IPS-20b (cell line): ENCODE data around the gene TDRD9.

Experiments used
- H3K27ac ChIP-seq: one replicate; pipeline ENCODE4 v1.5.1; 2013; ENCODE audit warnings: low read length
- H3K27me3 ChIP-seq: 2 replicates; pipeline ENCODE4 v1.6.1; 2013; ENCODE audit warnings: mild to moderate bottlenecking, low read length, inconsistent platforms; ENCODE audit not compliant: insufficient read depth
- H3K36me3 ChIP-seq: 2 replicates; pipeline ENCODE4 v1.6.1; 2013; ENCODE audit warnings: low read depth, mild to moderate bottlenecking, inconsistent platforms, low read length, moderate library complexity; ENCODE audit not compliant: insufficient read depth
- H3K4me1 ChIP-seq: 2 replicates; pipeline ENCODE4 v1.6.1; 2013; ENCODE audit warnings: mild to moderate bottlenecking, control low read depth, inconsistent platforms, low read length, moderate library complexity; ENCODE audit not compliant: insufficient read depth
- H3K4me3 ChIP-seq: 2 replicates; pipeline ENCODE4 v1.5.1; 2013; ENCODE audit warnings: mild to moderate bottlenecking, low read length, inconsistent platforms
- H3K9ac ChIP-seq: 2 replicates; pipeline ENCODE4 v1.6.1; 2013; ENCODE audit warnings: low read depth, mild to moderate bottlenecking, inconsistent platforms, low read length, moderate library complexity
- H3K9me3 ChIP-seq: 2 replicates; pipeline ENCODE4 v1.6.1; 2013; ENCODE audit warnings: mild to moderate bottlenecking, low read depth, low read length, inconsistent platforms; ENCODE audit not compliant: insufficient read depth

The TDRD9 gene

GRCh38 chr14:104025534-104025933 is 97.3 kb downstream of the TDRD9 start:
- no peak overlapping the region for H3K27ac ChIP-seq
- no peaks in the 10 kb centered on the region for H3K9me3 ChIP-seq
- H3K4me3 ChIP-seq: no peak overlapping the region
- no peak overlapping the region for H3K9ac ChIP-seq
- no peaks in the 10 kb centered on the region for H3K4me1 ChIP-seq
- H3K27me3 ChIP-seq: no peaks in the 10 kb centered on the region
- H3K36me3 ChIP-seq: no peaks in the 10 kb centered on the region

GRCh38 chr14:104026024-104026423 is 97.8 kb downstream of the TDRD9 start:
- H3K9me3 ChIP-seq: no peaks in the 10 kb centered on the region
- no peak overlapping the region for H3K4me3 ChIP-seq
- H3K4me1 ChIP-seq: no peaks in the 10 kb centered on the region
- no peak overlapping the region for H3K27ac ChIP-seq
- no peak overlapping the region for H3K9ac ChIP-seq
- H3K36me3 ChIP-seq: no peaks in the 10 kb centered on the region
- no peaks in the 10 kb centered on the region for H3K27me3 ChIP-seq

- Histone ChIP-seq H3K4me1 (no peaks in the 10 kb centered on the region), H3K9me3 (no peaks in the 10 kb centered on the region), H3K9ac (no peak overlapping the region), H3K27ac (no peak overlapping the region), H3K36me3 (no peaks in the 10 kb centered on the region), H3K27me3 (no peaks in the 10 kb centered on the region), H3K4me3 (no peak overlapping the region)
These were observed 102.7 kb downstream of the TDRD9 start for GRCh38 chr14:104030958-104031357.

GRCh38 chr14:104031384-104031783 is 103.1 kb downstream of the TDRD9 start:
- H3K27me3 ChIP-seq: no peaks in the 10 kb centered on the region
- no peaks in the 10 kb centered on the region for H3K4me1 ChIP-seq
- no peak overlapping the region for H3K27ac ChIP-seq
- H3K36me3 ChIP-seq: no peaks in the 10 kb centered on the region
- H3K9me3 ChIP-seq: no peaks in the 10 kb centered on the region
- H3K9ac ChIP-seq: no peak overlapping the region
- H3K4me3 ChIP-seq: no peak overlapping the region

GRCh38 chr14:104034976-104035699 is 106.9 kb downstream of the TDRD9 start:
- H3K36me3 ChIP-seq: no peaks in the 10 kb centered on the region
- H3K27me3 ChIP-seq: peaks cover under 1% of the 10 kb centered on the region; the same call in 1 of the 2 replicates
- H3K4me1 ChIP-seq: no peaks in the 10 kb centered on the region
- no peak overlapping the region for H3K9ac ChIP-seq
- no peak overlapping the region for H3K27ac ChIP-seq
- H3K4me3 ChIP-seq: no peak overlapping the region
- H3K9me3 ChIP-seq: no peaks in the 10 kb centered on the region

- H3K9ac ChIP-seq: no peak overlapping the region
- no peak overlapping the region for H3K27ac ChIP-seq
- no peaks in the 10 kb centered on the region for H3K4me1 ChIP-seq
- H3K9me3 ChIP-seq: no peaks in the 10 kb centered on the region
- H3K4me3 ChIP-seq: no peak overlapping the region
- no peaks in the 10 kb centered on the region for H3K36me3 ChIP-seq
- peaks cover 4% of the 10 kb centered on the region; the same call in 1 of the 2 replicates for H3K27me3 ChIP-seq
These were observed 108.0 kb downstream of the TDRD9 start for GRCh38 chr14:104036212-104036611.

- Histone ChIP-seq H3K4me1 (no peaks in the 10 kb centered on the region), H3K9me3 (no peaks in the 10 kb centered on the region), H3K27me3 (peaks cover 4% of the 10 kb centered on the region; the same call in 1 of the 2 replicates), H3K27ac (no peak overlapping the region), H3K36me3 (no peaks in the 10 kb centered on the region), H3K4me3 (no peak overlapping the region), H3K9ac (no peak overlapping the region)
These were observed 108.8 kb downstream of the TDRD9 start for GRCh38 chr14:104037074-104037473.

- H3K4me3 ChIP-seq: no peak overlapping the region
- no peaks in the 10 kb centered on the region for H3K9me3 ChIP-seq
- peaks cover 4% of the 10 kb centered on the region; the same call in 1 of the 2 replicates for H3K27me3 ChIP-seq
- H3K9ac ChIP-seq: no peak overlapping the region
- H3K4me1 ChIP-seq: no peaks in the 10 kb centered on the region
- no peak overlapping the region for H3K27ac ChIP-seq
- no peaks in the 10 kb centered on the region for H3K36me3 ChIP-seq
These were observed 109.6 kb downstream of the TDRD9 start for GRCh38 chr14:104037903-104038302.

- Histone ChIP-seq H3K9me3 (no peaks in the 10 kb centered on the region), H3K36me3 (no peaks in the 10 kb centered on the region), H3K9ac (no peak overlapping the region), H3K27ac (no peak overlapping the region), H3K27me3 (peaks cover 4% of the 10 kb centered on the region; the same call in 1 of the 2 replicates), H3K4me3 (no peak overlapping the region), H3K4me1 (no peaks in the 10 kb centered on the region)
These were observed 111.0 kb downstream of the TDRD9 start for GRCh38 chr14:104039214-104039613.

GRCh38 chr14:104040539-104040938 is 112.3 kb downstream of the TDRD9 start:
- peaks cover 4% of the 10 kb centered on the region; the same call in 1 of the 2 replicates for H3K27me3 ChIP-seq
- no peak overlapping the region for H3K27ac ChIP-seq
- no peaks in the 10 kb centered on the region for H3K4me1 ChIP-seq
- no peaks in the 10 kb centered on the region for H3K9me3 ChIP-seq
- H3K9ac ChIP-seq: no peak overlapping the region
- no peak overlapping the region for H3K4me3 ChIP-seq
- H3K36me3 ChIP-seq: no peaks in the 10 kb centered on the region

- H3K27me3 ChIP-seq: peaks cover 4% of the 10 kb centered on the region; the same call in 1 of the 2 replicates
- H3K4me1 ChIP-seq: no peaks in the 10 kb centered on the region
- H3K36me3 ChIP-seq: no peaks in the 10 kb centered on the region
- H3K9ac ChIP-seq: no peak overlapping the region
- no peak overlapping the region for H3K27ac ChIP-seq
- H3K4me3 ChIP-seq: no peak overlapping the region
- no peaks in the 10 kb centered on the region for H3K9me3 ChIP-seq
These were observed 113.3 kb downstream of the TDRD9 start for GRCh38 chr14:104041430-104042104.

- Histone ChIP-seq H3K9me3 (no peaks in the 10 kb centered on the region), H3K27me3 (0 out of 2 replicates have a peak, but pooled peaks cover 4% of the 10 kb centered on the region), H3K4me3 (no peak overlapping the region), H3K27ac (no peak overlapping the region), H3K4me1 (no peaks in the 10 kb centered on the region), H3K9ac (no peak overlapping the region), H3K36me3 (no peaks in the 10 kb centered on the region)
These were observed 115.8 kb downstream of the TDRD9 start for GRCh38 chr14:104044016-104044415.
